H1 (cell line): ENCODE data around the gene MIPEP. TPM values are rescaled to one million over a fixed set of nuclear protein-coding genes. Genes with fewer than 3 reads are reported as not detected.

Experiments used
- CTCF ChIA-PET: fragments of 300-600 bp; sonication (Branson Sonifier 250); formaldehyde crosslinking; loops from one replicate; lab custom pipeline; 2021; ENCODE audit not compliant: partially characterized antibody; lab: Charles Lee
- POLR2A ChIA-PET: fragments of 300-600 bp; sonication (Branson Sonifier 250); formaldehyde crosslinking; loops from one replicate; lab custom pipeline; 2021; ENCODE audit warnings: inconsistent platforms; ENCODE audit not compliant: partially characterized antibody; lab: Charles Lee
- DNase-seq, 2 experiments: peaks; one replicate each; pipeline versions ENCODE4 v3.0.0 to v3.0.0-alpha.2; 2010 to 2022; ENCODE audit warnings: low spot score in 2 of 2, low read depth in 1 of 2, mixed read lengths in 1 of 2
- FAIRE-seq: peaks from 2 replicates; lab custom pipeline; 2011; peaks lifted over from hg19 to GRCh38; lab: Jason Lieb, UNC
- H2AFZ ChIP-seq: 2 replicates; pipeline ENCODE4 v1.8.1; 2012; ENCODE audit warnings: low read length, inconsistent platforms
- H2AK5ac ChIP-seq: 2 replicates; pipeline ENCODE4 v1.6.1; 2013; ENCODE audit warnings: low read depth, low read length
- H2BK120ac ChIP-seq: replicated peaks from 2 replicates; pipeline ENCODE3; 2013; ENCODE audit warnings: low read depth, low read length, inconsistent platforms
- H2BK12ac ChIP-seq: 2 replicates; pipeline ENCODE4 v1.6.1; 2013; ENCODE audit warnings: low read depth, low read length
- H2BK15ac ChIP-seq: 2 replicates; pipeline ENCODE4 v1.6.1; 2013; ENCODE audit warnings: low read length
- H2BK20ac ChIP-seq: 2 replicates; pipeline ENCODE4 v1.6.1; 2013; ENCODE audit warnings: low read length
- H2BK5ac ChIP-seq: 2 replicates; pipeline ENCODE4 v1.6.1; 2013; ENCODE audit warnings: low read depth, low read length
- H3K14ac ChIP-seq: 2 replicates; pipeline ENCODE4 v1.6.1; 2013; ENCODE audit warnings: inconsistent platforms; ENCODE audit not compliant: insufficient read length
- H3K18ac ChIP-seq: 2 replicates; pipeline ENCODE4 v1.6.1; 2013; ENCODE audit warnings: low read length; ENCODE audit errors: extremely low read depth
- H3K23ac ChIP-seq: 2 replicates; pipeline ENCODE4 v1.6.1; 2013; ENCODE audit warnings: inconsistent platforms; ENCODE audit not compliant: insufficient read length
- H3K23me2 ChIP-seq: 2 replicates; pipeline ENCODE4 v1.6.1; 2013; ENCODE audit warnings: low read depth, low read length
- H3K27ac ChIP-seq: 2 replicates; pipeline ENCODE4 v1.6.1; 2011; ENCODE audit warnings: low read depth, low read length, inconsistent platforms
- H3K27me3 ChIP-seq, 4 experiments: replicated peaks in 1 of 4; 1 replicate in 1 of 4; 2 replicates in 3 of 4; pipeline versions ENCODE4 v1.6.1 to v1.8.1; 2011 to 2013; ENCODE audit warnings: low read length in 3 of 4, mild to moderate bottlenecking in 3 of 4, inconsistent platforms in 2 of 4, mixed read lengths in 2 of 4, moderate library complexity in 1 of 4; ENCODE audit not compliant: control insufficient read depth in 3 of 4, insufficient read depth in 3 of 4; ENCODE audit errors: extremely low read depth in 1 of 4
- H3K36me3 ChIP-seq, 4 experiments: 2 replicates each; pipeline versions ENCODE4 v1.6.1 to v1.8.1; 2011 to 2013; ENCODE audit warnings: mild to moderate bottlenecking in 4 of 4, low read length in 3 of 4, moderate library complexity in 2 of 4, control low read depth in 1 of 4, inconsistent platforms in 1 of 4; ENCODE audit not compliant: insufficient read depth in 4 of 4, control insufficient read depth in 2 of 4
- H3K4ac ChIP-seq: replicated peaks from 2 replicates; pipeline ENCODE3; 2013; ENCODE audit warnings: low read length, low read depth, mixed read lengths, inconsistent platforms; ENCODE audit not compliant: insufficient read length
- H3K4me1 ChIP-seq, 4 experiments: replicated peaks in 1 of 4; 1 replicate in 1 of 4; 2 replicates in 3 of 4; pipeline versions ENCODE4 v1.6.1 to v1.8.1; 2011 to 2013; ENCODE audit warnings: low read length in 3 of 4, inconsistent platforms in 2 of 4, mixed read lengths in 1 of 4; ENCODE audit not compliant: insufficient read depth in 4 of 4, control insufficient read depth in 3 of 4
- H3K4me2 ChIP-seq, 2 experiments: 2 replicates each; pipeline versions ENCODE4 v1.6.1 to v1.8.1; 2011 to 2013; ENCODE audit warnings: low read depth in 2 of 2, low read length in 2 of 2, control low read depth in 1 of 2, inconsistent platforms in 1 of 2, mild to moderate bottlenecking in 1 of 2; ENCODE audit not compliant: insufficient read depth in 1 of 2
- H3K4me3 ChIP-seq, 4 experiments: fragments of 200-600, 300-600 bp in 1 of 4; sonication (generic), shearing (Covaris generic), sonication (Bioruptor Twin) in 1 of 4; 2 replicates each; pipeline versions ENCODE4 v1.5.1 to v1.8.1; 2011 to 2016; ENCODE audit warnings: low read length in 4 of 4, low read depth in 3 of 4, control low read depth in 2 of 4, inconsistent platforms in 2 of 4, mild to moderate bottlenecking in 2 of 4, mixed read lengths in 1 of 4, moderate library complexity in 1 of 4; ENCODE audit not compliant: insufficient read depth in 2 of 4; ENCODE audit errors: extremely low read depth in 1 of 4
- H3K56ac ChIP-seq: replicated peaks from 2 replicates; pipeline ENCODE3; 2013; ENCODE audit warnings: low read depth, mild to moderate bottlenecking, mixed read lengths, low read length, inconsistent platforms; ENCODE audit not compliant: insufficient read length
- H3K79me1 ChIP-seq: 2 replicates; pipeline ENCODE4 v1.6.1; 2013; ENCODE audit warnings: low read depth, low read length, control low read depth
- H3K79me2 ChIP-seq, 2 experiments: 2 replicates each; pipeline versions ENCODE4 v1.6.1 to v1.8.1; 2012 to 2013; ENCODE audit warnings: low read length in 2 of 2, mild to moderate bottlenecking in 2 of 2, inconsistent platforms in 1 of 2; ENCODE audit not compliant: insufficient read depth in 2 of 2, control insufficient read depth in 1 of 2
- H3K9ac ChIP-seq, 4 experiments: replicated peaks in 1 of 4; 1 replicate in 1 of 4; 2 replicates in 3 of 4; pipeline versions ENCODE4 v1.6.1 to v1.8.1; 2011 to 2013; ENCODE audit warnings: low read depth in 3 of 4, low read length in 3 of 4, control low read depth in 2 of 4, mild to moderate bottlenecking in 2 of 4, moderate library complexity in 2 of 4, inconsistent platforms in 1 of 4; ENCODE audit errors: extremely low read depth in 1 of 4
- H3K9me3 ChIP-seq, 2 experiments: 2 replicates each; pipeline versions ENCODE4 v1.6.1 to v1.8.1; 2012 to 2013; ENCODE audit warnings: mild to moderate bottlenecking in 2 of 2, moderate library complexity in 2 of 2, control low read depth in 1 of 2, inconsistent platforms in 1 of 2, low read depth in 1 of 2, low read length in 1 of 2, mixed read lengths in 1 of 2; ENCODE audit not compliant: insufficient read depth in 2 of 2
- H4K20me1 ChIP-seq, 2 experiments: replicated peaks in 1 of 2; 2 replicates each; pipeline versions ENCODE3 to v1.8.1; 2011 to 2013; ENCODE audit warnings: inconsistent platforms in 2 of 2, low read length in 2 of 2, mild to moderate bottlenecking in 1 of 2; ENCODE audit not compliant: insufficient read depth in 2 of 2, control insufficient read depth in 1 of 2
- H4K5ac ChIP-seq: 2 replicates; pipeline ENCODE4 v1.6.1; 2013; ENCODE audit warnings: low read length, low read depth, mixed read lengths, inconsistent platforms; ENCODE audit not compliant: insufficient read length
- H4K8ac ChIP-seq: 2 replicates; pipeline ENCODE4 v1.8.0; 2013; ENCODE audit warnings: mild to moderate bottlenecking, moderate library complexity, low read length, inconsistent platforms; ENCODE audit not compliant: insufficient read depth; ENCODE audit errors: extremely low read depth
- H4K91ac ChIP-seq: replicated peaks from 2 replicates; pipeline ENCODE3; 2013; ENCODE audit warnings: low read length, mixed read lengths, inconsistent platforms; ENCODE audit not compliant: insufficient read length
- CEBPB ChIP-seq: IDR thresholded peaks from 2 replicates; pipeline ENCODE4 v1.6.1; 2012; ENCODE audit warnings: low read depth, low read length
- CHD1 ChIP-seq: IDR thresholded peaks from 2 replicates; pipeline ENCODE4 v1.6.1; 2012; ENCODE audit warnings: low read depth, low read length, improper control_type of control experiment
- HDAC2 ChIP-seq, 2 experiments: fragments of 300-600 bp in 1 of 2; sonication (generic) in 1 of 2; IDR thresholded peaks; 2 replicates each; pipeline ENCODE4 v1.6.1; 2011 to 2012; ENCODE audit warnings: low read depth in 2 of 2, low read length in 2 of 2, mild to moderate bottlenecking in 2 of 2, moderate library complexity in 2 of 2, borderline replicate concordance in 1 of 2, inconsistent platforms in 1 of 2
- JUN ChIP-seq: IDR thresholded peaks from 2 replicates; pipeline ENCODE4 v1.6.1; 2011; ENCODE audit warnings: low read depth, mild to moderate bottlenecking, improper control_type of control experiment, low read length
- KDM1A ChIP-seq: fragments of 200-600, 300-600 bp; sonication (generic); IDR thresholded peaks from 2 replicates; pipeline ENCODE4 v1.7.1; 2016; ENCODE audit warnings: mild to moderate bottlenecking, low read length, borderline replicate concordance
- NANOG ChIP-seq: IDR thresholded peaks from 2 replicates; pipeline ENCODE4 v1.6.1; 2011; ENCODE audit warnings: low read length, low read depth, mild to moderate bottlenecking, inconsistent platforms; ENCODE audit not compliant: insufficient read depth, poor library complexity, severe bottlenecking
- NRF1 ChIP-seq: IDR thresholded peaks from 2 replicates; pipeline ENCODE4 v1.6.1; 2011; ENCODE audit warnings: mild to moderate bottlenecking, low read depth, low read length, improper control_type of control experiment
- POLR2AphosphoS5 ChIP-seq: IDR thresholded peaks from 2 replicates; pipeline ENCODE4 v1.6.1; 2011; ENCODE audit warnings: low read depth, low read length
- SAP30 ChIP-seq: fragments of 300-600 bp; sonication (generic); IDR thresholded peaks from 2 replicates; pipeline ENCODE4 v1.7.1; 2012; ENCODE audit warnings: low read length, moderate library complexity, mild to moderate bottlenecking, inconsistent platforms; ENCODE audit not compliant: insufficient read depth, insufficient replicate concordance
- SP2 ChIP-seq: IDR thresholded peaks from 2 replicates; pipeline ENCODE4 v1.6.1; 2012; ENCODE audit warnings: mild to moderate bottlenecking, low read length, inconsistent platforms
- SP4 ChIP-seq: IDR thresholded peaks from 2 replicates; pipeline ENCODE4 v1.6.1; 2012; ENCODE audit warnings: low read length, inconsistent platforms
- SUZ12 ChIP-seq: fragments of 200-600 bp; sonication (generic); IDR thresholded peaks from 2 replicates; pipeline ENCODE4 v1.6.1; 2012; ENCODE audit warnings: mild to moderate bottlenecking, inconsistent platforms, low read length, moderate library complexity, mixed read lengths
- WGBS, 2 experiments: shearing (Covaris generic) in 1 of 2; methylation state at CpG; one replicate each; pipeline versions ENCODE4 v1.1.6 to v1.1.7; 2013 to 2015; ENCODE audit warnings: low lambda C conversion rate in 2 of 2, mixed read lengths in 2 of 2, inconsistent platforms in 1 of 2, low coverage in 1 of 2, missing lambda C conversion rate in 1 of 2; ENCODE audit not compliant: insufficient replicate concordance in 2 of 2, insufficient coverage in 1 of 2, insufficient read length in 1 of 2; ENCODE audit errors: extremely low coverage in 1 of 2, missing lambda C conversion rate in 1 of 2; 5-methylcytosine and 5-hydroxymethylcytosine counted together
- polyA plus RNA-seq, 7 experiments: library from polyadenylated mRNA; depleted of rRNA in 3 of 7; stranded (reverse) in 5 of 7; unstranded in 2 of 7; fragments of >200 nt in 5 of 7; fragments of 200-250 nt in 2 of 7; gene quantifications; 1 replicate in 5 of 7; 2 replicates in 1 of 7; 4 replicates in 1 of 7; pipeline versions ENCODE4 v1.2.1 to v1.2.3, GENCODE V29; 2011 to 2013; ENCODE audit warnings: missing spikeins in 2 of 7, mixed read lengths in 2 of 7
- total RNA-seq: library from RNA; stranded (reverse); fragmentation: NEBNext Ultra II Directional; extraction: Animal tissue kit (Norgen Biotek cat#: 25700); gene quantifications from 2 replicates; pipeline ENCODE4 v1.2.1, GENCODE V29; 2021
- TF ChIP-seq, protein P1 (sequence below): IDR thresholded peaks from 2 replicates; pipeline ENCODE4 v1.6.1; 2012; ENCODE audit warnings: inconsistent platforms

Gene MIPEP
- total and polyA plus RNA-seq, 2 of the 8 experiments (the other 6 are each of a cell fraction or from before 2014, with no cell fraction given), result 24.0 to 24.2 TPM

DNA sequence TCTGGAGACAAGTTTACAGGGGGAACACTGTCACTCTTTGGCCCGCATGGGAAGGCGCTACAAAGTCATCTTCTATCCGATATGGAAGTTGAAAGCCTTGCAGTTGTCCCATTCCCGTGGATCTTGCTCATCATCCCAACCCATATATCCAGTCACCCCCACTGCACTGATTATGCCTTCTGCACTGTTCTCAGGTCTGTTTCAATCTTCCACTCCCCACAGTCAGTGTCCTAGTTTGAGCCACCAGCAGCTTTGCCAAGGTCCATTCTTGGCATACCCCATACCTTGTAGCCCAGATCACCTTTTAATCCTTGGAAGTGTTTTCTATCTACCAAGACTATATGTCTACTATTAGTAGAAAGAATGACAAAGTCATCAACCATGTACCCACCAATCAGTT is 88.1 kb downstream of the MIPEP start:
- TF ChIP-seq KDM1A, result no peak
- TF ChIP-seq NANOG, result no peak
- TF ChIP-seq SP4, result no peak
- TF ChIP-seq POLR2AphosphoS5, result no peak
- TF ChIP-seq HDAC2 (IDR thresholded peaks at IDR 0.05; ENCODE audit: borderline replicate concordance in 1 of 2, low read depth in 2 of 2, low read length in 2 of 2), result no peak
- TF ChIP-seq SP2, result no peak
- TF ChIP-seq, protein P1, sequence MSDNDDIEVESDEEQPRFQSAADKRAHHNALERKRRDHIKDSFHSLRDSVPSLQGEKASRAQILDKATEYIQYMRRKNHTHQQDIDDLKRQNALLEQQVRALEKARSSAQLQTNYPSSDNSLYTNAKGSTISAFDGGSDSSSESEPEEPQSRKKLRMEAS, result no peak
- TF ChIP-seq SAP30, result no peak
- no peak for TF ChIP-seq CHD1
- TF ChIP-seq JUN, result no peak
- TF ChIP-seq NRF1, result no peak
- TF ChIP-seq SUZ12, result no peak
- TF ChIP-seq CEBPB, result no peak
- peaks cover 0 to 14% (median 2%) of the 10 kb centered on the region in 4 experiments; a peak in 3 of 8 replicates for H3K36me3 ChIP-seq
- no peak overlapping the region for H3K4me2 ChIP-seq
- H3K14ac ChIP-seq, result no peak overlapping the region
- no peaks in the 10 kb centered on the region for H4K20me1 ChIP-seq
- no peak overlapping the region for H4K91ac ChIP-seq
- ChIA-PET POLR2A (no interaction called here), CTCF (no interaction called here)
- no peak overlapping the region for H3K4ac ChIP-seq
- H3K9me3 ChIP-seq, result peaks cover 11 to 12% of the 10 kb centered on the region in 2 experiments; a peak in 3 of 4 replicates
- no peak overlapping the region for H3K4me3 ChIP-seq
- no peaks in the 10 kb centered on the region for H3K23me2 ChIP-seq
- WGBS, 2 experiments, result 96% methylated on average over 4 of the region's 4 CpGs; no CpG with 5 or more reads in 1 of the 2 experiments
- no peaks in the 10 kb centered on the region for H3K27me3 ChIP-seq
- H3K23ac ChIP-seq, result no peak overlapping the region
- no peak overlapping the region for H2BK120ac ChIP-seq
- H3K27ac ChIP-seq, result no peak overlapping the region
- H3K79me1 ChIP-seq, result no peaks in the 10 kb centered on the region
- H3K18ac ChIP-seq, result no peak overlapping the region
- no peak overlapping the region for H2BK15ac ChIP-seq
- H4K5ac ChIP-seq, result no peak overlapping the region
- no peaks in the 10 kb centered on the region for H3K79me2 ChIP-seq
- H2BK20ac ChIP-seq, result no peak overlapping the region
- no peak overlapping the region for H2AK5ac ChIP-seq
- no peak overlapping the region for H2BK5ac ChIP-seq
- DNase-seq (no peak), FAIRE-seq (no peak)
- no peaks in the 10 kb centered on the region for H3K4me1 ChIP-seq
- H3K9ac ChIP-seq, result no peak overlapping the region
- H4K8ac ChIP-seq, result no peak overlapping the region
- H2BK12ac ChIP-seq, result no peak overlapping the region
- H2AFZ ChIP-seq, result no peak overlapping the region
- H3K56ac ChIP-seq, result no peak overlapping the region
